T-cell (primary cell): ENCODE results near the gene ACAP3. TPM values are rescaled to one million over a fixed set of nuclear protein-coding genes. Genes with fewer than 3 reads are reported as not detected.

ENCODE experiments used
- ATAC-seq, 4 experiments: fragments of 200-7000 bp in 3 of 4; fragments of 150-1000 bp in 1 of 4; cut with Tn5 transposase; replicated peaks in 1 of 4; 1 replicate in 3 of 4; 2 replicates in 1 of 4; pipeline ENCODE4 v1.10.0; 2021; ENCODE audit warnings: moderate library complexity in 3 of 4, mild to moderate bottlenecking in 2 of 4, moderate number of reproducible peaks in 1 of 4
- CTCF ChIA-PET, 2 donors: fragments of 300-600 bp; sonication (Branson Sonifier 250); formaldehyde crosslinking; loops; one replicate each; lab custom pipeline; 2022; ENCODE audit warnings: antibody characterized with exemption in 2 of 2; lab: Charles Lee
- POLR2A ChIA-PET, 2 donors: fragments of 300-600 bp; sonication (Branson Sonifier 250); formaldehyde crosslinking; loops; one replicate each; lab custom pipeline; 2022; ENCODE audit warnings: antibody characterized with exemption in 2 of 2; lab: Charles Lee
- DNase-seq, 35 experiments: peaks; one replicate each; pipeline versions ENCODE4 v3.0.0 to v3.0.0-alpha.2; 2013 to 2023
- H3K27ac ChIP-seq: one replicate; pipeline ENCODE4 v1.5.1; 2013; ENCODE audit warnings: low read length
- H3K27me3 ChIP-seq, 2 experiments: replicated peaks in 1 of 2; 1 replicate in 1 of 2; 2 replicates in 1 of 2; pipeline versions ENCODE4 v1.6.1 to v1.7.0; 2013; ENCODE audit warnings: low read length in 1 of 2, mixed read lengths in 1 of 2; ENCODE audit not compliant: control insufficient read depth in 2 of 2, insufficient read depth in 2 of 2; ENCODE audit errors: extremely low read depth in 1 of 2
- H3K36me3 ChIP-seq, 2 donors: 1 replicate in 1 of 2; 2 replicates in 1 of 2; pipeline versions ENCODE4 v1.6.1 to v1.7.0; 2013; ENCODE audit warnings: low read length in 1 of 2; ENCODE audit not compliant: control insufficient read depth in 2 of 2, insufficient read depth in 1 of 2; ENCODE audit errors: extremely low read depth in 1 of 2
- H3K4me1 ChIP-seq, 2 experiments: 1 replicate in 1 of 2; 2 replicates in 1 of 2; pipeline versions ENCODE4 v1.6.1 to v1.7.0; 2013; ENCODE audit warnings: low read length in 2 of 2, mixed read lengths in 1 of 2; ENCODE audit not compliant: insufficient read depth in 2 of 2, control insufficient read depth in 1 of 2; ENCODE audit errors: extremely low read depth in 1 of 2
- H3K4me3 ChIP-seq, 2 donors: 1 replicate in 1 of 2; 2 replicates in 1 of 2; pipeline versions ENCODE4 v1.5.1 to v1.7.0; 2013; ENCODE audit warnings: mild to moderate bottlenecking in 2 of 2, low read length in 1 of 2, moderate library complexity in 1 of 2; ENCODE audit not compliant: control insufficient read depth in 1 of 2; ENCODE audit errors: extremely low read depth in 1 of 2
- H3K9me3 ChIP-seq: 2 replicates; pipeline ENCODE4 v1.7.0; 2013
- H3K27ac Mint-ChIP-seq, 2 donors: one replicate each; pipeline ENCODE4 v1.8.0; 2020 to 2021; ENCODE audit warnings: mild to moderate bottlenecking in 2 of 2, mixed read lengths in 2 of 2
- H3K27me3 Mint-ChIP-seq, 2 donors: one replicate each; pipeline ENCODE4 v1.8.0; 2021 to 2022; ENCODE audit warnings: mixed read lengths in 2 of 2
- H3K36me3 Mint-ChIP-seq: one replicate; pipeline ENCODE4 v1.8.0; 2021; ENCODE audit warnings: mixed read lengths
- H3K4me1 Mint-ChIP-seq, 3 donors: one replicate each; pipeline ENCODE4 v1.8.0; 2020 to 2022; ENCODE audit warnings: mixed read lengths in 3 of 3, mild to moderate bottlenecking in 1 of 3
- H3K4me3 Mint-ChIP-seq, 3 donors: one replicate each; pipeline ENCODE4 v1.8.0; 2020 to 2022; ENCODE audit warnings: mild to moderate bottlenecking in 3 of 3, mixed read lengths in 3 of 3, moderate library complexity in 3 of 3
- H3K9me3 Mint-ChIP-seq, 3 donors: one replicate each; pipeline ENCODE4 v1.8.0; 2020 to 2022; ENCODE audit warnings: mixed read lengths in 3 of 3
- WGBS: methylation state at CpG from one replicate; pipeline ENCODE4 v1.1.5; 2013; ENCODE audit warnings: missing lambda C conversion rate; ENCODE audit not compliant: insufficient coverage; 5-methylcytosine and 5-hydroxymethylcytosine counted together
- total RNA-seq, 35 experiments: library from RNA in 6 of 35; stranded (reverse) in 6 of 35; fragments of 120-200 nt in 1 of 35; gene quantifications; one replicate each; pipeline versions ENCODE4 v1.2.1 to v1.2.4 and lab custom pipeline; 2013 to 2026

Gene ACAP3
- total RNA-seq, 5 donors from 2014 or later (not counting 1 experiment from before 2014, with no cell fraction given) = 63.0 to 107 (median 99.8) TPM

GRCh38 chr1:1304331-1305299 lies 3.1 kb downstream of the ACAP3 start:
- peaks cover 21 to 29% (median 24%) of the 10 kb centered on the region in 3 donors for H3K4me1 Mint-ChIP-seq
- ChIA-PET POLR2A (no interaction called here), CTCF (interaction anchor here in 1 of 2 donors (1.0 kb wide), 1 partner anchor 67 kb away, joined by 3 read pairs; no protein-coding TSS in a partner anchor)
- peak overlapping the region in 1 of 2 donors; percentile 39 for H3K27ac Mint-ChIP-seq
- no peak for DNase-seq
- ATAC-seq = no peak
- Histone ChIP-seq H3K27me3 (no peaks in the 10 kb centered on the region), H3K27ac (peak overlapping the region; percentile 47), H3K4me1 (peaks cover 22 to 43% of the 10 kb centered on the region in 2 experiments), H3K36me3 (peaks cover 0 to 2% of the 10 kb centered on the region in 2 donors), H3K4me3 (peak overlapping the region; percentile 47 to 64), H3K9me3 (no peaks in the 10 kb centered on the region)
- 66% methylated on average over 16 of the region's 29 CpGs for WGBS
- H3K9me3 Mint-ChIP-seq = no peaks in the 10 kb centered on the region
- no peaks in the 10 kb centered on the region for H3K36me3 Mint-ChIP-seq
- peak overlapping the region; percentile 80 to 88 (median 86) for H3K4me3 Mint-ChIP-seq
- no peaks in the 10 kb centered on the region for H3K27me3 Mint-ChIP-seq

- ATAC-seq (no peak), DNase-seq (no peak)
- Mint-ChIP-seq H3K4me1 (peaks cover 21 to 26% (median 24%) of the 10 kb centered on the region in 3 donors), H3K27ac (no peak overlapping the region), H3K4me3 (no peak overlapping the region), H3K27me3 (no peaks in the 10 kb centered on the region), H3K9me3 (no peaks in the 10 kb centered on the region), H3K36me3 (no peaks in the 10 kb centered on the region)
- peaks cover 22 to 36% of the 10 kb centered on the region in 2 experiments for H3K4me1 ChIP-seq
- H3K27me3 ChIP-seq = no peaks in the 10 kb centered on the region
- H3K27ac ChIP-seq = no peak overlapping the region
- H3K4me3 ChIP-seq = no peak overlapping the region
- CTCF ChIA-PET = no interaction called here
- peaks cover 0 to 2% of the 10 kb centered on the region in 2 donors for H3K36me3 ChIP-seq
- H3K9me3 ChIP-seq = no peaks in the 10 kb centered on the region
- WGBS = 95% methylated on average over 6 of the region's 13 CpGs
- POLR2A ChIA-PET = no interaction called here
Observed at GRCh38 chr1:1303736-1304135, 4.0 kb downstream of the ACAP3 start.

GRCh38 chr1:1302951-1303509 lies 4.7 kb downstream of the ACAP3 start:
- H3K27me3 ChIP-seq = no peaks in the 10 kb centered on the region
- ATAC-seq = no peak

GRCh38 chr1:1302006-1302430 lies 5.7 kb downstream of the ACAP3 start:
- Mint-ChIP-seq H3K27me3 (no peaks in the 10 kb centered on the region), H3K9me3 (no peaks in the 10 kb centered on the region), H3K4me3 (no peak overlapping the region), H3K4me1 (peaks cover 19 to 24% (median 22%) of the 10 kb centered on the region in 3 donors), H3K27ac (no peak overlapping the region), H3K36me3 (no peaks in the 10 kb centered on the region)
- Histone ChIP-seq H3K4me1 (peaks cover 21 to 33% of the 10 kb centered on the region in 2 experiments), H3K9me3 (no peaks in the 10 kb centered on the region), H3K4me3 (no peak overlapping the region), H3K27me3 (no peaks in the 10 kb centered on the region), H3K27ac (no peak overlapping the region), H3K36me3 (peaks cover 0 to 2% of the 10 kb centered on the region in 2 donors)
- ATAC-seq (no peak), DNase-seq (no peak)
- POLR2A ChIA-PET = no interaction called here
- CTCF ChIA-PET = no interaction called here
- 84% methylated on average over 9 of the region's 9 CpGs for WGBS

More at GRCh38 chr1:1302951-1303509, 4.7 kb downstream of the ACAP3 start:
- WGBS = 94% methylated on average over 23 of the region's 31 CpGs
- ChIA-PET CTCF (no interaction called here), POLR2A (no interaction called here)
- Mint-ChIP-seq H3K4me1 (peaks cover 21 to 26% (median 24%) of the 10 kb centered on the region in 3 donors), H3K4me3 (no peak overlapping the region), H3K27ac (no peak overlapping the region), H3K36me3 (no peaks in the 10 kb centered on the region), H3K27me3 (no peaks in the 10 kb centered on the region), H3K9me3 (no peaks in the 10 kb centered on the region)
- Histone ChIP-seq H3K36me3 (peaks cover 0 to 2% of the 10 kb centered on the region in 2 donors), H3K4me1 (peaks cover 22 to 36% of the 10 kb centered on the region in 2 experiments), H3K27ac (no peak overlapping the region), H3K9me3 (no peaks in the 10 kb centered on the region), H3K4me3 (no peak overlapping the region)
- DNase-seq = no peak

- peaks cover 3 to 10% (median 7%) of the 10 kb centered on the region in 3 donors for H3K4me1 Mint-ChIP-seq
- H3K36me3 ChIP-seq = peaks cover 2 to 3% of the 10 kb centered on the region in 2 donors
- H3K36me3 Mint-ChIP-seq = no peaks in the 10 kb centered on the region
- H3K27ac Mint-ChIP-seq = no peak overlapping the region
- H3K27me3 ChIP-seq = no peaks in the 10 kb centered on the region
- peaks cover 5 to 16% of the 10 kb centered on the region in 2 experiments for H3K4me1 ChIP-seq
- ATAC-seq (no peak), DNase-seq (no peak)
- H3K27ac ChIP-seq = no peak overlapping the region
- no peak overlapping the region for H3K4me3 ChIP-seq
- H3K4me3 Mint-ChIP-seq = no peak overlapping the region
- ChIA-PET CTCF (no interaction called here), POLR2A (no interaction called here)
- no peaks in the 10 kb centered on the region for H3K9me3 ChIP-seq
- H3K9me3 Mint-ChIP-seq = no peaks in the 10 kb centered on the region
- WGBS = 90% methylated on average over 5 of the region's 12 CpGs
- H3K27me3 Mint-ChIP-seq = no peaks in the 10 kb centered on the region
Observed at GRCh38 chr1:1300352-1300739, 7.4 kb downstream of the ACAP3 start.

- Histone ChIP-seq H3K27ac (no peak overlapping the region), H3K27me3 (no peaks in the 10 kb centered on the region), H3K4me1 (peaks cover 0 to 11% of the 10 kb centered on the region in 2 experiments), H3K4me3 (no peak overlapping the region), H3K9me3 (no peaks in the 10 kb centered on the region), H3K36me3 (peaks cover 2 to 3% of the 10 kb centered on the region in 2 donors)
- 77% methylated on average over 14 of the region's 22 CpGs for WGBS
- DNase-seq = peak in 4 of 35 experiments; percentile 19 to 46 (median 26)
- Mint-ChIP-seq H3K27me3 (no peaks in the 10 kb centered on the region), H3K9me3 (no peaks in the 10 kb centered on the region), H3K4me1 (peaks cover 0 to 5% (median 3%) of the 10 kb centered on the region in 3 donors), H3K36me3 (no peaks in the 10 kb centered on the region), H3K27ac (no peak overlapping the region), H3K4me3 (no peak overlapping the region)
- ATAC-seq = peak; percentile 63 to 74 (median 68)
- POLR2A ChIA-PET = no interaction called here
- CTCF ChIA-PET = no interaction called here
Observed at GRCh38 chr1:1299686-1300351, 7.9 kb downstream of the ACAP3 start.
